NCI-H82 (cell line): ENCODE results near the gene HEATR3.

ENCODE experiments used
- DNase-seq: peaks from one replicate; lab custom pipeline; 2025; lab: John Stamatoyannopoulos, UW

Gene HEATR3

GRCh38 chr16:50058091-50058771 is 7.5 kb upstream of the HEATR3 start:
- DNase-seq = peak; percentile 35

- no peak for DNase-seq
Observed at GRCh38 chr16:50059111-50059510, 6.7 kb upstream of the HEATR3 start.

DNA sequence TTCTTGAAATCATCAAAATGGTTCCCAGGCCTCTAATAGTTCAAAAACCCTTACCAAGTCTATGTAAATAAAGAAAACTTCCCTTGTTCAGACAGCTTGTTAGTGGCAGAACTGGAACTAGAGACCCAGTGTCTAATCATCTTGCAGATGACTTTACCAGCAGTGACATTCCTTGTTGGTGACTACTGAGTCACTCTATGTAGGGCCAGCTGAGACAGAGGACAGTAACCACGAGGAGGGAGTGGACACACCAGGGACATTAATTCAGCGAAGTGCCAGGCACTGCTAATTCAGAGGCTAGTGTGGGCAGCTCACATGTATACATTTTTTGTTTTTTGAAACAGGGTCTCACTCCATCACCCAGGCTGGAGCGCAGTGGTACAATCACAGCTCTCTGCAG is 6.1 kb upstream of the HEATR3 start:
- DNase-seq = no peak

DNA sequence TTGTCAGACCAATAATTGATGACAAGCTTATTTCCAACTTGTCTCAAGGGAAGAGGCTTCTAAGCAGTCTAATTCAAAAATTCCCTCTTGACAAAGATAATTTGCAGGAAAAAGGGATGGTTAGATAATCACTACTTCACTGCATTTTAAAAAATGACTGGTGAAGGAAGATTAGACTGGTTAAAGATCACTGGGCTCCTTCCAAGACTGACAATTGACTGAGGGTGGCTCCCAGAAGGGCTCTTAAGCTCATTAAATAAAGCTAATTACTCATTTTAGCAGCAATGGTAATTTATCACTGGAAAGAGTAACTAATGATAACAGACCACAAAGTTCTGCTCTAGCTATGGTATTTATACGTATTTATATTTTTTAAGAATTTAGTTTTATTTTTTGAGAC is 4.4 kb upstream of the HEATR3 start:
- DNase-seq = peak; percentile 72

GRCh38 chr16:50065241-50065623 is 538 bp upstream of the HEATR3 start:
- DNase-seq = no peak

- no peak for DNase-seq
Observed at GRCh38 chr16:50066482-50067289, 916 bp downstream of the HEATR3 start.

DNA sequence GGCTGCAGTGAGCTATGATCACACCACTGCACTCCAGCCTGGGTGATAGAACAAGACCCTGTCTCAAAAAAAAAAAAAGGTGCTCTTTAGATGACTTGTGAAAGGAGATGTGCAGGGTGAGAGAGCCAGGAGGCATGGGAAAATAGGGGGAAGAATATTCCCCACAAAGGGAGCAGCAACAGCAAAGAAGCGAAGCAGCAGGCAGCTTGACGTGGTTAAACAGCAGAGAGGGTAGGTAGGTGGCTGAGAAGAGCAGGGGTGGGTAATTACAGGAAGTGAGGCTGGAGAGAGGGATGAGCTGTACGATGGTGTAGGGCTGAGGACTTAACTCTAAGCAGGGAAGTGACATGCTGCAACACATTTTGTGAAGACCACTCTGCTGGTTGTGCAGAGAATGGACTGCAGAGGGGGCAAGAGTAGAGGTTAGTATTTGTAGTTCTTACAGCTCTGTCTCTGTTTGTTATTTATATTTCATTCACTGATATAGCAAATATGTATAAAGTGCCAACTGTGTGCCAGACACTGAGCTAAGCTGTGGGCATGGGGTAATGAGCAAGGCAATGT is 1.6 kb downstream of the HEATR3 start:
- peak; percentile 56 for DNase-seq

- DNase-seq = no peak
Observed at GRCh38 chr16:50068550-50068949, 2.8 kb downstream of the HEATR3 start.

DNA sequence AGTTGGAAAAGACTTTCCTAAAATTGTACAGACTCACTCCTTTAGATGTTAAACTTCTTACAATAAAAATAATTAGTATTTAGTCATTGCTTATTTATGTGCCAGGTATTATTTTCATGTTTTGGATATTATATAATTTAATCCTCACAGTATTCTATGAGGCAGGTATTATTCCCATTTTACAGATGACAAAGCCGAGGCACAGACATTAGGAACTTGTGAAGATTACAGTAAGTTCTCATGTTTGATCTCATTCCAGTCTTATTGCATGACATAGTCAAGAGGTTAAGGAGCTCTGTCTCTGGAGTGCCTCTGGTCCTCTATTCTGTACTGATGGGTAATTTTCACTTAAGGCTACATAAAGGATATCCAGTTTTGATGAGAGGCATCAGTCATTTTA is 3.3 kb downstream of the HEATR3 start:
- DNase-seq = no peak

DNA sequence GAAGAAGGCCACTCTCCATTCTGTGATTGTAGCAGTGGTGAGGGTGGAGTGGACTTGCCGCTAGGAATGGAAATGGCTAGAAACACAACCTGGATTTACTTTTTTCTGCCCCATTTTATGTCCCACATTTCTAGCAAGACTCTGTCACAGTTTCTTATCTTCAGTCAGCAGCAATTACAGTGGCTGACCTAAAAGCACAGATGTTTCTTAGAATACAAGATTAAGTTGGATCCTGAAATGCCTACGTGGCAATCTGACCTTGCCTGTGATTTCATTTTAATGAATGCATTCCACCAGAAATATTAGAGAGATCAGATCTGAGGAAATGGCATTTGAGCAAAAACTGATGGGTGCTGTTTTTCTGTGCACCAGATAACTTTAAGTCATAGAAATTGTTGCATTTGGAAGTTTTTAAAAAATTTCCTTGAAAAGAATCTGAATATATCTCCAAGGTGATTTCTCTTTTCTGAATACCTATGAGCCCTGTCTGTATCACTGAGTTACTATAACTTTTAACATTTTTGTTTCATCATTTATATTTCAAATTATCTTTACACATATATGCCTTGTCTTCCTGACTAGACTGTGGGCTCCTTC is 5.4 kb downstream of the HEATR3 start:
- peak; percentile 36 for DNase-seq

DNA sequence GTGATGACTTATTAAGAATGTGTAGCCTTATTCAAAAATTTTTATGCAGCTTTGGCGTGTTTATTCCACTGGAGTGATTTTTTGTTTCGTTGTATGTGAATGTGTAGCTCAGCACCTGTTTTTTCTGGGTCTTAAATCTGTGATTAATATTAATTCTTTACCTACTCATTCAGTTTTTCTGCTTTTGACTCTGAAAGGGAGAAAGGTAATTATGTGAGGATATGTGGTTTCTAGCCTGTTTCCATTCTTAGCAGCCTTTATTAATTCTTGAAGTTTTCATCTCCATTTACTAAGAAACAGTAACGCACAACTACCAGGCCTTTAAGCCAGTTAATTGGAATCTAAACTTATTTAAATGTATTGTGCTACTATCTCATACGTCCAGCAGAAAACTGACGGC is 7.0 kb downstream of the HEATR3 start:
- no peak for DNase-seq

- no peak for DNase-seq
Observed at GRCh38 chr16:50079397-50080140, 13.8 kb downstream of the HEATR3 start.

DNA sequence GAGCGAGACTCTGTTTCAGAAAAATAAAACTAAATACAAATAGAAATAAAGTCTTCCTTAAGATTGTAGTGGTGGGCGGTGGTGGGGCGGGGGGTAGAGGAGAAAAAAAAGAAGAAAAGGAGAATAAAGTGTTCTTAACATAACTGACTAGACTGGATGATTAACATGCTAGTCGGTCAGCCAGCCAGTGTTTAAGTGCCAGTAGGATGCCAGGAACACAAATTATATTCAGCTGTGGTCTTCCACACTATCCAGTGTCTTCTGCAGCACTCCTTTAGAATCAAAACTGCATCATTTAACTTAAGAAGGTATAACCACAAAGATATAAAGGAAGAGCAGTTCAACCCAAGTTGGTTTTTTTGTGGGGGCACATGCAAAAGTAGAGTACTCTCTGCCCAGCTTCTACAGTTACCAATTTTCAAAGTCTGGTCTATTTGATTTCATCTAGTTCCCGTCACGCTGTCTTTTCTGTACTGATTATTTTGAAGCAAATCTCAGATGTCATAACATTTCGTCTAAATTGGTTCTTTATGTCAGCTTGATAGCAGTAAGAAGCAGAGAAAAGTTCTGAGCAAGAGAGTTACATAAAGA is 15.8 kb downstream of the HEATR3 start:
- DNase-seq = no peak

GRCh38 chr16:50083996-50084395 is 18.2 kb downstream of the HEATR3 start:
- no peak for DNase-seq

DNA sequence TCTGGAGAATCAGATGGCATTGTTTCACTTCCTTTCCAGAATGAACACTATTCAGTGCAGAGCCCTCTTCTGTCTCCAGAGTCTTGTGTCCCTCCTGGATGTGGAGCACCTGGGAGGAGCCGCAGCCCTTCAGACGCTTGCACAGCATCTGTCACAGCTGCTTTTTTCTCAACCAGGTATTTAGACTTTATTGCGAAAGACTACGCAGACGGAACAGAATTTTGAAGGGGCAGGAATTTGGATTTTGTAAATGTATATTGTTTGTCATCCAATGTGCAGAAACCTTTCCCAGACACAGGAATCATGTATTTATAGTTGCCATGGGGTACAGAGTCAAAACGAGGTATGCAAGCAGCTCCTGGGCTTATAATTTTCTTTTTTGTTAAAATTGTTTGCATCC is 20.4 kb downstream of the HEATR3 start:
- DNase-seq = no peak

DNA sequence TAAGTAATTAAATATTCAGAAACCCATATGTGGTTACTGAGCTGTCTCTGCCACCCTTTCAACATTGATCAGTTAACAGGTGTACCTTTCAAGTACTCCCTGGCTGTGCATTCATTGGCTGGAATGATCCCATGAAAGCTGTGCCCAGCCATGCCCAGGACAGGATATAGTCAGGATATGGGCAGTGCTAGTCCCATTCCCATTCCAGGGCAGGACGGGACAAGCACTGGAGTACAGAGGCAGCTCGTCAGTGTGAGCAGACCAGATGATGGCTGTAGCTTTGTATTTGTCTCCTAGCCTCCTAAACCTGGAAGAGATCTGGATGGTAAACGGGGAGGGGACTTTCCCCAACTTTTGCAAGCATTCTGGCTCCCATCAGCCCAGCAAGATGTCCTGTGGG is 22.5 kb downstream of the HEATR3 start:
- no peak for DNase-seq

DNA sequence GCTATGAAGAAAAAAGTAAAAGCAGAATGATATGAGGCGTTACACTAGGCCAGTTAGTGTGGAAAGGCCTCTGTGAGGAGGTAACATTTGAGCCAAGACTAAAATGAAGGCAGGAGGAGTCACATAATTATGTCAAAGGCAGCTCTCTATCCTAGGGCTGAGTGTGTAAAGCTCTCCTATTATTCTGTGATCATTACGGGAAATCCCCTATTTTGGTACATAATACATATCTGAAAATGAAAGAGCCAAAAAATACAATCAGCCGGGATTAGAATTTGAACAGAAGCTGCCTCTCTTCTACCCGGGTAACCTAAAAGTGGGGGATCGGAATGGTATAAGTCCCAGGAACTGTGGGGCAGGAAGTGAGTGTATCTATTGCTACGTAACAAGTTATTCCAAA is 27.1 kb downstream of the HEATR3 start:
- no peak for DNase-seq

DNA sequence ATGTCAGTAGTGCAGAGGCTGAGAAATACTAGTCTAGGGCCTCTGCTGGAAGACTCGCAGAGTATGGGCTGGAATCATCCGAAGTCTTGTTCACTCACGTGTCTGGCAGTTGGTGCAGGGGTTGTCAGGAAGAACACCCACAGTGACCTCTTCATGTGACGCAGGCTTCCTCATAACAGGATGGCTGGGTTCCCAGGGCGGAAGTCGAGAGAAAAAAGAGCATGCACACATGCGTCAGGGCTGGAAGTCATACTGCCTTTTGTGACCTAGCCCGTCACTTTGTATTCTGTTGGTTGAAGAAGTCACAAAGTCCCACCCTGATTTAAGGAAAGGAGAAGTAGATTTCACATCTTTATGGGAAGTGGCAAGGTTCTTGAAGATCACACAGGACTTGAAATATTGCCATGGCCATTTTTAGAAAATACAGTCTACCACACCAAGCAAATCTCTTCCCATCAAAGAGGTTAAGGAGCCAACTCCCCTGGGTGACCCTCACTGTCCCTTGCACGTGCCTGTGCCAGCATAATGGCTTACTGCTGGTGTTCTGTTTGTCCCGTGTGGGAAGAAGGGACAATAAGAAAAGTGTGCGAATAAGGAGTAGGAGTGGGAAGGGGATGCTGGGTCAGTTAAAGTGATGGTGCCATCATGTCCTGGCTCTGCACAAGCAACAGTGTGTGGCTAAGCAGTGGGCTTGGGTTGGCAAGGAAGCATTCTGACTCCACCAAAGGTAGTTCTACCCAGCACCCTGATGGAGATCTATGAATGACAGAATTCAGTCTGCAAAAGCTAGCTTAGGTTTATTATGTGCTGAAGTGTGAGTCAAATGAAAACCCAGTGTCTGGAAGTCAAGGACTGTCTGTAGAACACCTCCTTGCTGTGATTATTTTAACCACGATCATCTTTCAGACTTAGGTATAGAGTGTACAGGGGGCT is 28.1 kb downstream of the HEATR3 start:
- no peak for DNase-seq

GRCh38 chr16:50096791-50097190 is 31.0 kb downstream of the HEATR3 start:
- no peak for DNase-seq

- DNase-seq = no peak
Observed at GRCh38 chr16:50099957-50100648, 34.3 kb downstream of the HEATR3 start.
